Endometrial microvascular endothelial cells (primary cell): ENCODE results near the gene VSNL1. TPM values are rescaled to one million over a fixed set of nuclear protein-coding genes. Genes with fewer than 3 reads are reported as not detected.
"Not testable (repeated sequence)": the region's sequence is repeated elsewhere in the genome, so short reads cannot be mapped to it uniquely, and the experiment has no call there.

Source experiments
- in situ Hi-C: cut with HindIII; loops from 2 replicates; pipeline ENCODE4 v1.10.0; 2017; ENCODE audit warnings: low sequenced_read_pairs, low pct_unique_long_range_greater_than_20kb; ENCODE audit errors: inconsistent ontology term
- total RNA-seq: library from RNA; depleted of rRNA; stranded (reverse); fragments of >200 nt; gene quantifications from one replicate; pipeline ENCODE4 v1.2.3, GENCODE V29; 2015; ENCODE audit errors: inconsistent ontology term

Gene VSNL1
- total RNA-seq, 1 donor from 2014 or later, result not detected

GRCh38 chr2:17540813-17541530 lies 476 bp downstream of the VSNL1 start:
- in situ Hi-C loops, result no loop called here

DNA sequence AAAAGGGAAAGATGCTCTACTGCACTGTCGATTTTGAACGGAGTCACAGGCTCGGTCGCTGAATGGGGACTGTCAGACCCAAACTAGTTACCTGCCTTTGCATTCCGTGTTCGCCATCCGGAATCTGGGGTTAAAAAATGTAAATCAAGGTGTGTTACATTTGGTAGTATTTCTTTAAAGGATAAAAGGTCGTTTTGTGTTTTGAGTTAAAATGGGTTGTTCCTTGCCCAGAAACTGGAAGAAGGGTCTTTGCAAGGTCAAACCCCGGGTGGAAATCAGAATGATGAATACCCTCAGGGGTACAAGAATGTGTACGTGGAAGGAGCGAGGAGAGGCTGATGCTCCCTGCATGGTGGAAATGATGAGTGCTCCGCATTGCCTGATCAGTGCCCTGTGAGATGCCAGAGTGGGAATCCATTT lies 1.0 kb downstream of the VSNL1 start:
- in situ Hi-C loops, result no loop called here

DNA sequence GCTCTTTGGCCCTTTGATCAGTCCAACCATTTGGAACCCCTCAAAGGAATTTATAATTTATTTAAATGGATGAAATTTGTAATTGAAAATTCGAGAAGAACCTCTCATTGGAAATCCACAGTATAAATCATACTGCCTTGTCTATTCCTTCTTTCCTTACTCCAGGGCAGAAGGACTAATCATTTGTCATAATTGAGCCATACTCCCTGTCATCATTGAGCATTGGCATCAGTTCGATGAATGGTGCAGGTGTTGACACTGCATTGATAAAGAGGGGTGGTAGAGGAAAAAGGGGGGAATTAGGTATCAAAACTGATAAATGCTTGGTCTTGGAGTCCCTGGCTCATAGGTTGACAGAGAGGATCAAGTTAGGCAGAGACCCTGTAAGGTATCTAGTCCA lies 2.0 kb downstream of the VSNL1 start:
- in situ Hi-C loops, result no loop called here

DNA sequence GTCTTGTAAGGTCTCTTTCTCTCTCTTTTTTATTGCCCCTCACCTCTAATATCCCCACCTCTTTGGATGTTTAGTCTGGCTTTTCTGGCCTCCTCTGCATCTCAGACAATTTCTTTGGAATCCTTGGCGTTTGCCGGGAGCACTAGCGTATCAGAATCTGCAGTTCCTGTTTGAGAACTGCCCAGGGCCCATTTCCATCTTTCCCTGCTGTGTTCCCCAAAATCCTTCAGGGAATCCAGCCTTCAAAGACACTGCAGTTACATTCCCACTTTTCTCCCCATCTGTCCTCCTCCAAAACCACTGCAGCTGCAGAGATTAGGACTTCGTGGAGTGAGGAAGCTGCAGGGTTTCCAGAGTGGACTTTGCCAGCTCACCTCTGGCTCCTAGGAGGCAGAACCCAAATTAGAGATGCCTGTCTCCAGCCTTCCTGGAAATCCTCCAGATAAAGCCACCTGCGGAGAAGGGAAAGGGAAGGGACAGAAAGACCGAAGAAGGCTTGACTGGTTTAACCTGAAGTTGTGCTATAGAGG lies 2.7 kb downstream of the VSNL1 start:
- in situ Hi-C loops, result no loop called here

DNA sequence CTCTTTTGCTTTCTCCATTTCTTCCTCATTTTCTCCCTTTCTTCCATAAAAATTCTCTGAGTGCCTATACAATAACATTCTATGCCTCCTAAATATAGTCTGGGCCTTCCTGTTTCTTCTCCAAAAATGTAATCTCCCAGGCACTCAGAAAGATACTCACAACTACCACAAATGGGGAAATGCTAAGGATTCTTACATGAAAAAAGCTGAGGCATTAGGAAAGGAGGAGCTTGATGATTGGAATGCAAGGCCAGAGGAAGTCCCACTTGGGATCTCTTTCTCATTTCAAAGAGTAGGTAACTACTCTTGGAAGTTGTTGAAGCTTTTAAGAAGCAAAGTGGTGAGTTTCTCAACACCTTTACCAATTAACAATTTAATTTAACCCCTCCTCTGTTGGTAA lies 3.4 kb downstream of the VSNL1 start:
- in situ Hi-C loops, result no loop called here

DNA sequence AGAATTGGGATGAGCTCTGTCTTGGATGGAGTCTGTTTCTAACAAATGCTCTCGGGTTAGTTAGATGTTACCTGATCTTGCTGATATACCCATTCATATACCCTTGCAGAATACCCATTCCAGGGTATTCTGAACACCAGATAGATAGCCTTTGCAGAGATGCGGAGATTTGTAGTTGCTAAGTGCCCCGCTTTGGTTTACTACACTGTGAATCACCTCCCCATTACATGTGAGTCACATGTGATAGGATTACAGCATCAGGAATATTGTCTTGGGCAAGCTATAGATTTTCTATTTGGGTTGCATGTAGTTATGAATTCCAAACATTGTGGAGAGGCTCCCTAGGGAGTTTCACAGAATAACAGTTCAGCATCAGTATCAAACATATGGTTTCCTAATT lies 3.8 kb downstream of the VSNL1 start:
- in situ Hi-C loops, result no loop called here

- in situ Hi-C loops, result no loop called here
Observed at GRCh38 chr2:17545680-17546613, 5.5 kb downstream of the VSNL1 start.

DNA sequence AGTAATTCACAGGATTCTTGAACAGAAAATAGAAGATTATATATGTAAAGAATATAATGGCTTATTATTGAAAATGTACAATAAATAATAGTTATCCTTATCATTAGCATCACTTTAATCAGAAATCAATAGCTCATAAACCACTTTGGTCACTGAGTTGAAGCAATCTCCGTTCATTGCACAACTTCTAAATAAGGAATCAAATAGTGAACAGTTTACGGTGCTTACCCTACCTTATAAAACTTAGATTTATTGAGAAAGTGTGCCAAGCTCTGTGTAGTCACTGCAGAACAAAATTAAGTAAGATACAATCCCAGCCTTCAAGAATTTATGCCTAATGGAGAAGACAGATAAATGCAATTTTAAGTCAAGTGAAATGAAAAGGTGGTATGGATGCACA lies 6.7 kb downstream of the VSNL1 start:
- in situ Hi-C loops, result no loop called here

GRCh38 chr2:17547737-17548136 lies 7.2 kb downstream of the VSNL1 start:
- in situ Hi-C loops, result no loop called here

- in situ Hi-C loops, result no loop called here
Observed at GRCh38 chr2:17550907-17551306, 10.4 kb downstream of the VSNL1 start.

GRCh38 chr2:17555150-17555549 lies 14.7 kb downstream of the VSNL1 start:
- in situ Hi-C loops, result no loop called here

GRCh38 chr2:17557596-17557995 lies 17.1 kb downstream of the VSNL1 start:
- in situ Hi-C loops, result no loop called here

DNA sequence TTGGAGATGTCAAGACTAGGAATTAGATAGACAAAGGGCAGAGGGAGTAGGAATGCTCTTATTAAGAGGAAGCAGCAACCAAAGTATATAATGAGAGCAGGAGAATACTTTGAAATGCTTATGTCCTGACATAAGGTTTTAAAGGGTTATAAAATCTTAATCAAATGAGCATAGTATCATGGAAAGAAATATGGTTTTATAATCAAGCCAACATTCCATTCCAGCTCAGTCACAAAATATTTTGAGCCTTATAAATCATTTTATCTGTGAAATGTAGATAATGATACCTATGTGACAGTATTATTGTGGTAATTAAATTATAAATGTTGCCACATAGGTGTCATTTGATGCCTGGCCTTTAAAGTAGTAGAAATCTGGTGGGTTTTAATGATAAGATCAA lies 17.6 kb downstream of the VSNL1 start:
- in situ Hi-C loops, result no loop called here

DNA sequence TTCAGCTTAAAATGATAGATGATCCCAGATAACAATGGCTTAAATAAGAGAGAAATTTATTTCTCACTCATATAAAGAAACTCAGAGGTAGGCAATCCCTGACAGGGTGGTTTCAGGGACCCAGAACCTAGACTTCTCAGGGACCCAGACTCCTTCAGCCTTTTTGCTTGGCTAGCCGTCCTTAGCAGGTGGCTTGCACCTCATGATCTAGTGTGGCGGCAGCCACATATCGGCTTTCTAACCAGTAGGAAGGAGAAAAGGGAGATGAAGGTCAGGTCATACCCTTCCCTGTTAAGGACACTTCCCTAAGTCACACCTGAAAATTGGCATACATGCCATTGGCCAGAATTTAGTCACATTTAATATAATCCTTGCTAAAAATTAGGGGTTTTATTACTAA lies 18.4 kb downstream of the VSNL1 start:
- in situ Hi-C loops, result no loop called here

GRCh38 chr2:17565726-17566125 lies 25.2 kb downstream of the VSNL1 start:
- in situ Hi-C loops, result not testable (repeated sequence)

DNA sequence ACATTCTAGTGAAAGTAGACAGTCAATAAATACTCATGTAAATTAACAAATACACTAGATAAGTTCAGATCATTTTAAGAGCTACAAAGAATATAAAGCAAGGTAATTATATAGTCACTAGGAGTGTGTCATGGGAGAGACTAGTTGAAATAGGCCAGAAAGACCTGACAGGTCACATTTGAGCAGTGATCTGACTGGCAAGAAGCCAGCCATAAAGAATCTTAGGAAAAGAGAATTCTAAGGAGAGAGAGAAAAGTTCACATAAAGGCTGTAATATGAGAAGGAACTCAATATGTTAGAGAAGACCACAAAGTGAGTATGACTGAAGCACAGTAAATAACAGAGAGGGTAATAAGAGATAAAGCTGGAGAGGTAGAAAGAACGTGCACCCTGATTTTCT lies 31.2 kb downstream of the VSNL1 start:
- in situ Hi-C loops, result no loop called here

- in situ Hi-C loops, result no loop called here
Observed at GRCh38 chr2:17573085-17573803, 32.7 kb downstream of the VSNL1 start.

DNA sequence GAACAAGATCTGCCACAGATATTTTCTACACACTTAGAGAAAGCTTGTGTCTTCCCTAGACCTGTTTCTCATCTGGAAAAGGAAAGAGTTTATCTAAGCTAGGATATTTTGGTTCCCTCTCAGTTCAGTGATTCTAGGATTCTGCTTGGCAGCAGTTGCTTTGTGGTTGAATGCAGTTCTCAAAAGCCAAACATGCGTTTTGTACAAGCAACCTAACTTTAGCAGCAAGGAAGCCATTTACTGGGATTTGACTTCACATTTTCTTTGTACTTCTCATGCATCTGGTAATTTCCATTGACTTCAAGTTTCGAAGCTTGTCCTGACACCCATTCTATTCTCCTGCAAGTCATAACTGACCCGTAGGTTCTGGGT lies 33.3 kb downstream of the VSNL1 start:
- in situ Hi-C loops, result no loop called here

- in situ Hi-C loops, result no loop called here
Observed at GRCh38 chr2:17574406-17575073, 34.0 kb downstream of the VSNL1 start.
